OCI-LY3 (cell line): ENCODE measurements around the gene SFTPA1.
"Not testable (repeated sequence)": the region's sequence is repeated elsewhere in the genome, so short reads cannot be mapped to it uniquely, and the experiment has no call there.

Source experiments
- H2AFZ ChIP-seq: fragments of 200-600, 300-600 bp; shearing (Covaris generic); 2 replicates; pipeline ENCODE4 v1.6.0; 2014; ENCODE audit warnings: antibody characterized with exemption, low read depth, low read length
- H3K27ac ChIP-seq: fragments of 200-600, 300-600 bp; sonication (generic); 2 replicates; pipeline ENCODE4 v1.5.1; 2014; ENCODE audit warnings: mild to moderate bottlenecking, low read length, moderate library complexity, mixed read lengths
- H3K27me3 ChIP-seq: fragments of 200-600, 300-600 bp; sonication (generic); 2 replicates; pipeline ENCODE4 v1.6.1; 2014; ENCODE audit warnings: low read depth, low read length, mixed read lengths
- H3K36me3 ChIP-seq: fragments of 200-600, 300-600 bp; sonication (generic); replicated peaks from 2 replicates; pipeline ENCODE3; 2014; ENCODE audit warnings: low read depth, low read length, mixed read lengths
- H3K4me1 ChIP-seq: fragments of 300-600, 200-600 bp; sonication (generic); 2 replicates; pipeline ENCODE4 v1.6.1; 2014; ENCODE audit warnings: low read length, mixed read lengths
- H3K4me2 ChIP-seq: fragments of 200-600, 300-600 bp; sonication (generic); 2 replicates; pipeline ENCODE4 v1.6.1; 2014; ENCODE audit warnings: low read length, mixed read lengths
- H3K4me3 ChIP-seq: fragments of 300-600, 200-600 bp; sonication (generic); 2 replicates; pipeline ENCODE4 v1.5.1; 2014; ENCODE audit warnings: antibody characterized with exemption, mild to moderate bottlenecking, low read length, moderate library complexity
- H3K79me2 ChIP-seq: fragments of 300-600, 200-600 bp; shearing (Covaris generic); 2 replicates; pipeline ENCODE4 v1.6.1; 2014; ENCODE audit warnings: mild to moderate bottlenecking, low read length, mixed read lengths
- H3K9ac ChIP-seq: fragments of 300-600, 200-600 bp; shearing (Covaris generic); 2 replicates; pipeline ENCODE4 v1.6.0; 2014; ENCODE audit warnings: mild to moderate bottlenecking, low read length, moderate library complexity
- H3K9me3 ChIP-seq: fragments of 200-600, 300-600 bp; shearing (Covaris generic); 2 replicates; pipeline ENCODE4 v1.6.1; 2014; ENCODE audit warnings: low read length, mixed read lengths; ENCODE audit not compliant: insufficient read depth
- H4K20me1 ChIP-seq: fragments of 200-600, 300-600 bp; sonication (generic); 2 replicates; pipeline ENCODE4 v1.6.1; 2016; ENCODE audit warnings: low read length, mixed read lengths; ENCODE audit not compliant: insufficient read depth
- EZH2phosphoT487 ChIP-seq: fragments of 200-600 bp; shearing (Covaris generic); IDR thresholded peaks from 2 replicates; pipeline ENCODE4 v1.6.1; 2018; ENCODE audit warnings: antibody characterized with exemption, mixed run types, low read depth
- TF ChIP-seq, protein P1 (sequence below): fragments of 200-600, 300-600 bp; sonication (generic); IDR thresholded peaks from 2 replicates; pipeline ENCODE4 v1.5.1; 2014; ENCODE audit warnings: antibody characterized with exemption, low read length, low read depth

Gene SFTPA1

GRCh38 chr10:79585870-79586527, 24.7 kb upstream of the SFTPA1 start:
- no peak overlapping the region for H3K9ac ChIP-seq
- no peak overlapping the region for H3K27ac ChIP-seq
- no peak overlapping the region for H3K4me3 ChIP-seq
- H4K20me1 ChIP-seq: no peaks in the 10 kb centered on the region
- H3K79me2 ChIP-seq: no peaks in the 10 kb centered on the region
- no peaks in the 10 kb centered on the region for H3K9me3 ChIP-seq
- H3K4me2 ChIP-seq: no peak overlapping the region
- no peak overlapping the region for H2AFZ ChIP-seq
- TF ChIP-seq, protein P1, sequence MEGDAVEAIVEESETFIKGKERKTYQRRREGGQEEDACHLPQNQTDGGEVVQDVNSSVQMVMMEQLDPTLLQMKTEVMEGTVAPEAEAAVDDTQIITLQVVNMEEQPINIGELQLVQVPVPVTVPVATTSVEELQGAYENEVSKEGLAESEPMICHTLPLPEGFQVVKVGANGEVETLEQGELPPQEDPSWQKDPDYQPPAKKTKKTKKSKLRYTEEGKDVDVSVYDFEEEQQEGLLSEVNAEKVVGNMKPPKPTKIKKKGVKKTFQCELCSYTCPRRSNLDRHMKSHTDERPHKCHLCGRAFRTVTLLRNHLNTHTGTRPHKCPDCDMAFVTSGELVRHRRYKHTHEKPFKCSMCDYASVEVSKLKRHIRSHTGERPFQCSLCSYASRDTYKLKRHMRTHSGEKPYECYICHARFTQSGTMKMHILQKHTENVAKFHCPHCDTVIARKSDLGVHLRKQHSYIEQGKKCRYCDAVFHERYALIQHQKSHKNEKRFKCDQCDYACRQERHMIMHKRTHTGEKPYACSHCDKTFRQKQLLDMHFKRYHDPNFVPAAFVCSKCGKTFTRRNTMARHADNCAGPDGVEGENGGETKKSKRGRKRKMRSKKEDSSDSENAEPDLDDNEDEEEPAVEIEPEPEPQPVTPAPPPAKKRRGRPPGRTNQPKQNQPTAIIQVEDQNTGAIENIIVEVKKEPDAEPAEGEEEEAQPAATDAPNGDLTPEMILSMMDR: no peak
- no peaks in the 10 kb centered on the region for H3K4me1 ChIP-seq
- no peaks in the 10 kb centered on the region for H3K36me3 ChIP-seq
- H3K27me3 ChIP-seq: peaks cover 3% of the 10 kb centered on the region; the same call in 1 of the 2 replicates

GRCh38 chr10:79586933-79587332, 23.8 kb upstream of the SFTPA1 start:
- no peaks in the 10 kb centered on the region for H3K9me3 ChIP-seq
- no peak overlapping the region for H3K27ac ChIP-seq
- no peaks in the 10 kb centered on the region for H3K36me3 ChIP-seq
- H3K4me3 ChIP-seq: no peak overlapping the region
- H2AFZ ChIP-seq: no peak overlapping the region
- no peaks in the 10 kb centered on the region for H4K20me1 ChIP-seq
- no peaks in the 10 kb centered on the region for H3K4me1 ChIP-seq
- TF ChIP-seq EZH2phosphoT487: no peak
- TF ChIP-seq, protein P1: no peak
- H3K27me3 ChIP-seq: peaks cover 3% of the 10 kb centered on the region; the same call in 1 of the 2 replicates
- H3K9ac ChIP-seq: no peak overlapping the region
- no peak overlapping the region for H3K4me2 ChIP-seq
- H3K79me2 ChIP-seq: no peaks in the 10 kb centered on the region

GRCh38 chr10:79588800-79589199, 21.9 kb upstream of the SFTPA1 start:
- no peaks in the 10 kb centered on the region for H4K20me1 ChIP-seq
- no peak overlapping the region for H3K4me3 ChIP-seq
- H2AFZ ChIP-seq: no peak overlapping the region
- no peaks in the 10 kb centered on the region for H3K36me3 ChIP-seq
- TF ChIP-seq EZH2phosphoT487: no peak
- TF ChIP-seq, protein P1: no peak
- no peak overlapping the region for H3K27ac ChIP-seq
- no peak overlapping the region for H3K4me2 ChIP-seq
- H3K9ac ChIP-seq: no peak overlapping the region
- peaks cover 3% of the 10 kb centered on the region; the same call in 1 of the 2 replicates for H3K27me3 ChIP-seq
- H3K79me2 ChIP-seq: no peaks in the 10 kb centered on the region
- H3K9me3 ChIP-seq: no peaks in the 10 kb centered on the region
- no peaks in the 10 kb centered on the region for H3K4me1 ChIP-seq

GRCh38 chr10:79593377-79593776, 17.4 kb upstream of the SFTPA1 start:
- no peak overlapping the region for H3K4me2 ChIP-seq
- H3K79me2 ChIP-seq: no peaks in the 10 kb centered on the region
- H3K27me3 ChIP-seq: peaks cover 3% of the 10 kb centered on the region; the same call in 1 of the 2 replicates
- H3K4me1 ChIP-seq: no peaks in the 10 kb centered on the region
- H4K20me1 ChIP-seq: no peaks in the 10 kb centered on the region
- TF ChIP-seq, protein P1: no peak
- TF ChIP-seq EZH2phosphoT487: no peak
- no peak overlapping the region for H2AFZ ChIP-seq
- H3K9me3 ChIP-seq: peaks cover 4% of the 10 kb centered on the region; the same call in 1 of the 2 replicates
- H3K27ac ChIP-seq: no peak overlapping the region
- H3K9ac ChIP-seq: no peak overlapping the region
- no peak overlapping the region for H3K4me3 ChIP-seq
- no peaks in the 10 kb centered on the region for H3K36me3 ChIP-seq

DNA sequence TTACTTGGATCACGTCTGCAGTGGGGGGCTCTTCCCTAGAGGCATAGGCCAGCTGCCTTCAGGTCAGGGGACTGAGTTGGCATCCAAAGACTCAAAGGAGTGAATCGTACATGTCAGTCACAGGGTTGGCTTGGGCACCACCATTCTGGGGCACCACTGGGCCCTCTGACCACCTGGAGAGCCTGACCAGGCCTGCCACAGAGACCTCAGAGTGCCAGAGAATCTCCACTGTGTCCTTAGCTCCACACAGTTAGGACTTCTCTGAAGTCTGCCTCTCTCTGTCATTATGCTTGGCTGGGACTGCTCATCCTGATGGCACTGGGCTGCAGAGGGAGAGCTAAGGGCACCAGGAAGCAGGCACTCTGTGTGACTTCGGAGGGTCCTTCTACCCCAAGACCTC, 16.2 kb upstream of the SFTPA1 start:
- not testable (repeated sequence) for H3K4me3 ChIP-seq, H3K27me3 ChIP-seq, H3K9me3 ChIP-seq, H4K20me1 ChIP-seq, H2AFZ ChIP-seq, H3K79me2 ChIP-seq, H3K36me3 ChIP-seq, H3K4me2 ChIP-seq, H3K27ac ChIP-seq, H3K9ac ChIP-seq, H3K4me1 ChIP-seq
